Measurements from ENCODE around the gene ZBTB17.
"Not testable (repeated sequence)": the region's sequence is repeated elsewhere in the genome, so short reads cannot be mapped to it uniquely, and the experiment has no call there.

The ZBTB17 gene

DNA sequence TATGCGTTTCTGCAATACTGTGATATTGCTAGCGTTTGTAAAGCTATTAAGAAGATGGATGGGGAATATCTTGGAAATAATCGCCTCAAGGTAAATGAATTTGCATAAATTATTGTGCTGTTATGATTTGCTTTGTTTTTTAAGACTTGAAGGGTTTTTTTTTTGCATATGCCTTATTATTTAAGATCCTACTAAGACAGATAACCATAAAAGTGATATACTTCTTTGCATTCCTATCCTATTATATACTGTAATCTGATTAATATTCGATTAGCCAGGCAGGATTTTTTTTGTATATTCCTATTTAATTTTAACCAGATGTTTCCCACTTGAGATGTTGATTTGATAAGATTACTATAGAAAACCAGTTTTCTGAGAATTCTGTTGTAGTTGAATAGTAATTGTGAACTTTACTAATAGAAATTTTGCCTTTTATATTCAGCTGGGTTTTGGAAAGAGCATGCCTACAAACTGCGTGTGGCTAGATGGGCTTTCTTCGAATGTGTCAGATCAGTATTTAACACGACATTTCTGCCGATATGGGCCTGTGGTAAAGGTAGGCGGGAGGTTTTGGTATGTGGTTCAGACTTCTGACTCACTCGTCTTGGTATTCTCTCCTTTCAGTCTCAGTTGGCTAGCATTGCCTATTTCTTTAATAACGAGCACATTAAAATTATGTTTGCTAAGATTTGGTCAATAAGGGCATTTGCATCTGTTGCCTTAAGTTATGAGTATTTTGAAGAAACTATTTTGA lies 56.8 kb downstream of the ZBTB17 start:
- peak; percentile 70 for DNase-seq (ENCODE audit: low read depth)
- TF ChIP-seq CTCF (IDR thresholded peaks at IDR 0.05; ENCODE audit: low read length, missing control alignments), result no peak
- no peak overlapping the region for H3K4me3 ChIP-seq (replicated peaks; ENCODE audit: low read depth, low read length)

DNA sequence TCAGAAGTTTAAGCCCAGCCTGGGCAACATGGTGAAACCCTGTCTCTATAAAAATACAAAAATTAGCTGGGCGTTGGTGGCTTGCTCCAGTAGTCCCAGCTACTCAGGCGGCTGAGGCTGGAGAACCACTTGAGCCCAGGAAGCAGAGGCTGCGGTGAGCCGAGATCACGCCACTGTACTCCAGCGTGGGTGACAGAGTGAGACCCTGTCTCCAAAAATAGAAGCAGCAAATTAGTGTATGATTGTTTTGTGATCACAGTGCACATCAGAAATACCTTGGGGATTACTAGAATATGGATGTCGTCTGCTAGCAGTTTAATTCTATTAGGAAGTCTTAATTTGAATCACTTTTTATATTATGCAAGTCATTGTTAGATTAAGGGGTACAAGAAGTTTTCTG lies 59.0 kb downstream of the ZBTB17 start:
- DNase-seq (ENCODE audit: low read depth), result no peak
- H3K4me3 ChIP-seq (replicated peaks; ENCODE audit: low read depth, low read length), result no peak overlapping the region
- TF ChIP-seq CTCF (IDR thresholded peaks at IDR 0.05; ENCODE audit: low read length, missing control alignments), result no peak

DNA sequence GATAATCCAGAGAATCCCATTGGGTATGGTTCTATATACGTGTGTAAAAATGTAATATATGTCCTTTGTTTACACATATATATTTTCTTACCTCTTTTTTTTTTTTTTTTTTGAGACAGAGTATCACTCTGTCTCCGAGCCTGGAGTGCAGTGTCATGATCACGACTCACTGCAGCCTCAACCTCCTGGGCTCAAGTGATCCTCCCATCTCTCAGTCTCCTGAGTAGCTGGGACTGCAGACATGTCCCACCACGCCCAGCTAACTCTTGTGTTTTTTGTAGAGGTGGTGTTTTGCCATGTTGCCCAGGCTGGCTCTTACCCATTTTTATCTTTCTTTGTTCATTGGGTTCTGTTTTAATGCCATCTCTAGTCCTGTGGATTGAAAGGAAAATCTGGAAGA lies 59.5 kb downstream of the ZBTB17 start:
- DNase-seq (ENCODE audit: low read depth), result no peak
- no peak overlapping the region for H3K4me3 ChIP-seq (replicated peaks; ENCODE audit: low read depth, low read length)
- no peak for TF ChIP-seq CTCF (IDR thresholded peaks at IDR 0.05; ENCODE audit: low read length, missing control alignments)

GRCh38 chr1:15915991-15916390 lies 59.9 kb downstream of the ZBTB17 start:
- no peak for DNase-seq (ENCODE audit: low read depth)
- TF ChIP-seq CTCF (IDR thresholded peaks at IDR 0.05; ENCODE audit: low read length, missing control alignments), result no peak
- H3K4me3 ChIP-seq (replicated peaks; ENCODE audit: low read depth, low read length), result no peak overlapping the region

GRCh38 chr1:15913607-15914006 lies 62.3 kb downstream of the ZBTB17 start:
- not testable (repeated sequence) for DNase-seq (ENCODE audit: low read depth)

DNA sequence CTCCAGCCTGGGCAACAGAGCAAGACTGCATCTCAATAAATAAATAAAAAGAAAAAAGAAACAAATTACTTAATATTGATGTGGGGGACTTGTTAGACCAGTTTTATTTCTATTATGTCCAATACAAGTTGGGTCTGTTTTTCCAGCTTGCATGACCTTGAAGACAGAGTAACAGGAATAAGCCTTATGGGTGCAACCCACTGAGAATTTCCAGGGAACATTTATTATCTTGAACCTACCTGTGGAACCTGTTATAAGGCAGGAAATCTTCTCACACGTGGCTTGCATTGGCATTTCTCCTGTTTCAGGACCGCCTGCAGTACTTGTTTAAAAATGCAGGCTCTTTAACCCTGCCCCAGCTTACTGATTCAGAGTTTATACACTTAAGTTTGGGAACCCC lies 64.0 kb downstream of the ZBTB17 start:
- no peak overlapping the region for H3K4me3 ChIP-seq (replicated peaks; ENCODE audit: low read depth, low read length)
- no peak for DNase-seq (ENCODE audit: low read depth)
- TF ChIP-seq CTCF (IDR thresholded peaks at IDR 0.05; ENCODE audit: low read length, missing control alignments), result no peak

More at GRCh38 chr1:15913607-15914006, 62.3 kb downstream of the ZBTB17 start:
- H3K4me3 ChIP-seq (replicated peaks; ENCODE audit: low read depth, low read length), result not testable (repeated sequence)

DNA sequence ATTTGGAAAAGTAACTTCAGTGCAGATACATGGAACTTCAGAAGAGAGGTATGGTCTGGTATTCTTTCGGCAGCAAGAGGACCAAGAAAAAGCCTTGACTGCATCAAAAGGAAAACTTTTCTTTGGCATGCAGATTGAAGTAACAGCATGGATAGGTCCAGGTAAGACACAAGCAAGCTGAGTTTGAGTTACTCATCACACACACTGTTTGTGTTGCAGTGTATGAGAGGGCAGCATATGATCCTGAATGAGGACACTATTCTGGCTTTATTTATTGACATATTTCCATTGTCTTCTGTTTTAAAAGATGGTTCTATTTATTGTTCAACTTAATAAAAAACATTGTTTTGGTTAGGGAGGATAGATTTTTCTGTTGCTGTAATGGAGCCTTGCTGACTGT lies 64.8 kb downstream of the ZBTB17 start:
- DNase-seq (ENCODE audit: low read depth), result no peak
- TF ChIP-seq CTCF (IDR thresholded peaks at IDR 0.05; ENCODE audit: low read length, missing control alignments), result no peak
- no peak overlapping the region for H3K4me3 ChIP-seq (replicated peaks; ENCODE audit: low read depth, low read length)

Data from fibroblast of pulmonary artery (primary cell).